OCI-LY3 (cell line): ENCODE results near the gene SPOP.

Source experiments
- H2AFZ ChIP-seq: fragments of 200-600, 300-600 bp; shearing (Covaris generic); 2 replicates; pipeline ENCODE4 v1.6.0; 2014; ENCODE audit warnings: antibody characterized with exemption, low read depth, low read length
- H3K27ac ChIP-seq: fragments of 200-600, 300-600 bp; sonication (generic); 2 replicates; pipeline ENCODE4 v1.5.1; 2014; ENCODE audit warnings: mild to moderate bottlenecking, low read length, moderate library complexity, mixed read lengths
- H3K27me3 ChIP-seq: fragments of 200-600, 300-600 bp; sonication (generic); 2 replicates; pipeline ENCODE4 v1.6.1; 2014; ENCODE audit warnings: low read depth, low read length, mixed read lengths
- H3K36me3 ChIP-seq: fragments of 200-600, 300-600 bp; sonication (generic); replicated peaks from 2 replicates; pipeline ENCODE3; 2014; ENCODE audit warnings: low read depth, low read length, mixed read lengths
- H3K4me1 ChIP-seq: fragments of 300-600, 200-600 bp; sonication (generic); 2 replicates; pipeline ENCODE4 v1.6.1; 2014; ENCODE audit warnings: low read length, mixed read lengths
- H3K4me2 ChIP-seq: fragments of 200-600, 300-600 bp; sonication (generic); 2 replicates; pipeline ENCODE4 v1.6.1; 2014; ENCODE audit warnings: low read length, mixed read lengths
- H3K4me3 ChIP-seq: fragments of 300-600, 200-600 bp; sonication (generic); 2 replicates; pipeline ENCODE4 v1.5.1; 2014; ENCODE audit warnings: antibody characterized with exemption, mild to moderate bottlenecking, low read length, moderate library complexity
- H3K79me2 ChIP-seq: fragments of 300-600, 200-600 bp; shearing (Covaris generic); 2 replicates; pipeline ENCODE4 v1.6.1; 2014; ENCODE audit warnings: mild to moderate bottlenecking, low read length, mixed read lengths
- H3K9ac ChIP-seq: fragments of 300-600, 200-600 bp; shearing (Covaris generic); 2 replicates; pipeline ENCODE4 v1.6.0; 2014; ENCODE audit warnings: mild to moderate bottlenecking, low read length, moderate library complexity
- H3K9me3 ChIP-seq: fragments of 200-600, 300-600 bp; shearing (Covaris generic); 2 replicates; pipeline ENCODE4 v1.6.1; 2014; ENCODE audit warnings: low read length, mixed read lengths; ENCODE audit not compliant: insufficient read depth
- H4K20me1 ChIP-seq: fragments of 200-600, 300-600 bp; sonication (generic); 2 replicates; pipeline ENCODE4 v1.6.1; 2016; ENCODE audit warnings: low read length, mixed read lengths; ENCODE audit not compliant: insufficient read depth
- EZH2phosphoT487 ChIP-seq: fragments of 200-600 bp; shearing (Covaris generic); IDR thresholded peaks from 2 replicates; pipeline ENCODE4 v1.6.1; 2018; ENCODE audit warnings: antibody characterized with exemption, mixed run types, low read depth
- TF ChIP-seq, protein P1 (sequence below): fragments of 200-600, 300-600 bp; sonication (generic); IDR thresholded peaks from 2 replicates; pipeline ENCODE4 v1.5.1; 2014; ENCODE audit warnings: antibody characterized with exemption, low read length, low read depth

Gene SPOP

DNA sequence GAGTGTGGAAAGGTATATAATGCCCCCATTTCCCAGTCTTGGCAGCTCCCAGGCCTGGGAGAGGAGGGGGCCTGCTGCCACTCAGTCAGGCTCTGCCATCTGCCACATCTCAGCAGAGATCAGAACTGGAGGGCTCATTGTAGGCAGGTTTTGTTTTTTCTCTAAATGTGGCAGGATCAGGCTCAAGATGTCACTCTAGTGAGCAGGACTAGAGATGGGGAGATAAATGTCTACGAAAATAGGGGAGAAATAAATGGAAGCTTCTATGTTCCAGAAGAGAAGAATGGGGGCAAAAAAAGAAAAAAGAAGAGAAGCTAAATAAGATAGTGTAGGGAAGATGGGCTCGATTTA is 88.3 kb downstream of the SPOP start:
- no peak overlapping the region for H3K4me2 ChIP-seq
- H3K4me3 ChIP-seq, result no peak overlapping the region
- no peaks in the 10 kb centered on the region for H3K9me3 ChIP-seq
- no peaks in the 10 kb centered on the region for H4K20me1 ChIP-seq
- no peaks in the 10 kb centered on the region for H3K27me3 ChIP-seq
- H3K9ac ChIP-seq, result no peak overlapping the region
- no peak overlapping the region for H2AFZ ChIP-seq
- no peak overlapping the region for H3K27ac ChIP-seq
- TF ChIP-seq EZH2phosphoT487, result no peak
- TF ChIP-seq, protein P1, sequence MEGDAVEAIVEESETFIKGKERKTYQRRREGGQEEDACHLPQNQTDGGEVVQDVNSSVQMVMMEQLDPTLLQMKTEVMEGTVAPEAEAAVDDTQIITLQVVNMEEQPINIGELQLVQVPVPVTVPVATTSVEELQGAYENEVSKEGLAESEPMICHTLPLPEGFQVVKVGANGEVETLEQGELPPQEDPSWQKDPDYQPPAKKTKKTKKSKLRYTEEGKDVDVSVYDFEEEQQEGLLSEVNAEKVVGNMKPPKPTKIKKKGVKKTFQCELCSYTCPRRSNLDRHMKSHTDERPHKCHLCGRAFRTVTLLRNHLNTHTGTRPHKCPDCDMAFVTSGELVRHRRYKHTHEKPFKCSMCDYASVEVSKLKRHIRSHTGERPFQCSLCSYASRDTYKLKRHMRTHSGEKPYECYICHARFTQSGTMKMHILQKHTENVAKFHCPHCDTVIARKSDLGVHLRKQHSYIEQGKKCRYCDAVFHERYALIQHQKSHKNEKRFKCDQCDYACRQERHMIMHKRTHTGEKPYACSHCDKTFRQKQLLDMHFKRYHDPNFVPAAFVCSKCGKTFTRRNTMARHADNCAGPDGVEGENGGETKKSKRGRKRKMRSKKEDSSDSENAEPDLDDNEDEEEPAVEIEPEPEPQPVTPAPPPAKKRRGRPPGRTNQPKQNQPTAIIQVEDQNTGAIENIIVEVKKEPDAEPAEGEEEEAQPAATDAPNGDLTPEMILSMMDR, result no peak
- H3K36me3 ChIP-seq, result no peaks in the 10 kb centered on the region
- no peaks in the 10 kb centered on the region for H3K79me2 ChIP-seq
- no peaks in the 10 kb centered on the region for H3K4me1 ChIP-seq

GRCh38 chr17:49588726-49589576 is 88.9 kb downstream of the SPOP start:
- H3K4me2 ChIP-seq, result no peak overlapping the region
- no peak overlapping the region for H3K27ac ChIP-seq

DNA sequence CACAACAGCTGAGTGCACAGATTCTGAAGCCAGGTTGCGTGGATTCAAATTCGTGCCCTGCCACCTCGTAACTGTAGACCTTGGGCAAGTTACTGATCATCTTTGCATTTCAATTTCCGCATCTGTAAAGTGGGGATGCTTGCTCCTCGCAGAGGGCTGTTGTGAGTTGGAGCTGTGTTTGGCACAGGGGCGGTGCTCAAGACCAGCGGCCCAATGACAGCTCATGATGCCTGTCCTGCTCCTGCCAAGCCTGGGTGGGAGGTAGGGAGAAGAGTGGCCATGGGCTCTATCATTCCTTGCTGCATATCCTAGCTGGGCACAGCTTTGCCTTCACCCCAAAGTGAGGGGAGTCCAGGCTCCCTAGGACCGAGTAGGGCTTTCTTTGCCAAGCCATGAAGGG is 89.6 kb downstream of the SPOP start:
- Histone ChIP-seq H4K20me1 (no peaks in the 10 kb centered on the region), H3K27me3 (no peaks in the 10 kb centered on the region), H3K9ac (no peak overlapping the region), H2AFZ (no peak overlapping the region), H3K36me3 (no peaks in the 10 kb centered on the region), H3K9me3 (no peaks in the 10 kb centered on the region), H3K4me2 (no peak overlapping the region), H3K79me2 (no peaks in the 10 kb centered on the region), H3K27ac (no peak overlapping the region), H3K4me1 (no peaks in the 10 kb centered on the region), H3K4me3 (no peak overlapping the region)
- TF ChIP-seq, protein P1, result no peak
- TF ChIP-seq EZH2phosphoT487, result no peak

More at GRCh38 chr17:49588726-49589576, 88.9 kb downstream of the SPOP start:
- Histone ChIP-seq H3K4me1 (no peaks in the 10 kb centered on the region), H4K20me1 (no peaks in the 10 kb centered on the region), H3K79me2 (no peaks in the 10 kb centered on the region), H3K9ac (no peak overlapping the region), H3K36me3 (no peaks in the 10 kb centered on the region), H2AFZ (no peak overlapping the region), H3K4me3 (no peak overlapping the region), H3K9me3 (no peaks in the 10 kb centered on the region), H3K27me3 (no peaks in the 10 kb centered on the region)
- no peak for TF ChIP-seq EZH2phosphoT487
- TF ChIP-seq, protein P1, result no peak

GRCh38 chr17:49587366-49588073 is 90.4 kb downstream of the SPOP start:
- Histone ChIP-seq H3K4me3 (no peak overlapping the region), H3K36me3 (no peaks in the 10 kb centered on the region), H3K27me3 (no peaks in the 10 kb centered on the region), H3K4me2 (no peak overlapping the region), H2AFZ (no peak overlapping the region), H3K9me3 (no peaks in the 10 kb centered on the region), H3K9ac (no peak overlapping the region), H3K79me2 (no peaks in the 10 kb centered on the region), H3K27ac (no peak overlapping the region), H3K4me1 (no peaks in the 10 kb centered on the region), H4K20me1 (no peaks in the 10 kb centered on the region)
- TF ChIP-seq, protein P1, result no peak
- no peak for TF ChIP-seq EZH2phosphoT487
